ENCODE data around the gene IFT27.

The IFT27 gene

GRCh38 chr22:36775964-36776669 is at the start of gene IFT27:
TSS of gene IFT27 (minus strand) at chr22:36776119. CDS start at chr22:36775707, 412 bp downstream.
- Mint-ChIP-seq H3K9me3 (no peaks in the 10 kb centered on the region), H3K36me3 (peaks cover 6% of the 10 kb centered on the region), H3K4me1 (peaks cover 49% of the 10 kb centered on the region), H3K4me3 (peak within 1 kb of the TSS; percentile 77), H3K27ac (peak within 1 kb of the TSS; percentile 90)
- peak; percentile 80 to 97 for DNase-seq (ENCODE audit: low spot score in 2 of 2)
- peak; percentile 96 for ATAC-seq

DNA sequence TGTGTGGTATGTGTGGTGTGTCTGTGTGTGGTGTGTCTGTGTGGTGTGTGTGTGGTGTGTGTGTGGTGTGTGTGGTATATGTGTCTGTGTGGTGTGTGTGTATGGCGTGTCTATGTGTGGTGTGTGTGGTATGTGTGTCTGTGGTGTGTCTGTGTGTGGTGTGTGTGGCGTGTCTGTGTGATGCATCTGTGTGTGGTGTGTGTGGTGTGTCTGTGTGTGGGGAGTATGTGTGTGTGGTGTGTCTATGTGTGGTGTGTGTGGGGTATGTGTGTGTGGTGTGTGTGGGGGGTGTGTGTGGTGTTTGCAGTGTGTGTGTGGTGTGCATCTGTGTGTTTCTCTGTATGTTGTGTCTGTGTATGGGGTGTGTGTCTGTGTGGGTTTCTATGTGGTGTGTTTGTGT is 48.7 kb upstream of the IFT27 start:
- ATAC-seq = no peak
- DNase-seq (ENCODE audit: low spot score in 2 of 2) = no peak
- H3K27ac Mint-ChIP-seq = no peak overlapping the region
- no peak overlapping the region for H3K4me3 Mint-ChIP-seq
- H3K36me3 Mint-ChIP-seq = no peaks in the 10 kb centered on the region
- H3K4me1 Mint-ChIP-seq = peaks cover 4% of the 10 kb centered on the region
- no peaks in the 10 kb centered on the region for H3K9me3 Mint-ChIP-seq

GRCh38 chr22:36823186-36823839 is 47.4 kb upstream of the IFT27 start:
- no peaks in the 10 kb centered on the region for H3K36me3 Mint-ChIP-seq
- DNase-seq (ENCODE audit: low spot score in 2 of 2) (no peak), ATAC-seq (no peak)
- H3K4me1 Mint-ChIP-seq = no peaks in the 10 kb centered on the region
- no peak overlapping the region for H3K27ac Mint-ChIP-seq
- no peak overlapping the region for H3K4me3 Mint-ChIP-seq
- H3K9me3 Mint-ChIP-seq = no peaks in the 10 kb centered on the region

- ATAC-seq (no peak), DNase-seq (ENCODE audit: low spot score in 2 of 2) (no peak)
- Mint-ChIP-seq H3K4me1 (peaks cover 5% of the 10 kb centered on the region), H3K27ac (no peak overlapping the region), H3K36me3 (no peaks in the 10 kb centered on the region), H3K9me3 (no peaks in the 10 kb centered on the region), H3K4me3 (no peak overlapping the region)
Measured at GRCh38 chr22:36822581-36822980, 46.7 kb upstream of the IFT27 start.

DNA sequence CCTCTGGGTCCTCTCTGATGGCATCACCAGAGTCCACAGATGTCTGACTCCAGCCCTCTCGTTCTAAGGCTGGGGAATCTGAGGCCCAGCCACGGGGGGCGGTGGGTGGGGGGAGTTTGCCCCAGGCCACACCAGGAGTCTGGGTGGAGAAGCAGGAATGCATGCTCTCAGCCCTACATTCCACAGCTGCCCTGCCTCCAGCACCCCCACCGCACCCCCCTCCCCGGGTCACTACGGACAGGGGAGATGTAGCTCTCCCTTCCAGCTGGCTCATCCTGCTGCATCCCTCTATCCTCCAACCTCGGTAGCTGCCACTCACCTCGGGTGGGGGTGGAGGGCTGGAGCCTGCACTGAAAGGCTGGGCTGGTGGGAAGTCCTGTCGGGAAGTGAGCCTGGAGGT is 43.2 kb upstream of the IFT27 start:
- Mint-ChIP-seq H3K4me1 (peaks cover 15% of the 10 kb centered on the region), H3K27ac (no peak overlapping the region), H3K36me3 (no peaks in the 10 kb centered on the region), H3K9me3 (no peaks in the 10 kb centered on the region), H3K4me3 (no peak overlapping the region)
- DNase-seq (ENCODE audit: low spot score in 2 of 2) = no peak
- no peak for ATAC-seq

DNA sequence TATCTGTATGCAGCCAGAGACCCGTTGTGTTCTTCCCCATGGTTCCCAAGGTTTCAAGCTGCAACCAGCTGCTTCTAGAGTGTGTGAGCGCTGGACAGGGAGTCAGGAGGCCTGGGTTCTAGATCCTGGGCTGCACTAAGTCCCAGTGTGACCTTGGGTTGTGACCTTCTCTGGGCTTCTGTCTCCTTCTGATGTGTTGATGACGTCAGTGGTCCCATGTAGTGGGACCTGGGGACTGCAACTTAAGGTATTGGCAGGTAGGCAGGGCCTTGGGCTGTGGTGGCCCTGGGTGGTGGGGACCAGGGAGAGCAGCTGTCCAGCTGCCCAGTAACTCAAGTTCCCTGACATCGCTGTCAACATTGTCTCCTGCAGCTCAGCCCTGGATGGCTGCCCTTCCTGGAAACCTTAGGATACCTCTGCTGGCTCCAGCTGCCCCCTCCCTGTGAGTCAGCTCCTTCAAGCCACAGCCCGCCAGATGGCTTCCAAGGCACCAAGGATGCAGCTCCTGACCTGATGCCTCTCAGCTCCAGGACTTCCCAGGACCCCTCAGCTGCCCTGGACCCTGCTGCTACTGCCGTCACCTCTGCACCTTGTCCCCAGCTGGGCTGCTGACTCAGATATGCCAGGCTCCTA is 42.2 kb upstream of the IFT27 start:
- Mint-ChIP-seq H3K4me1 (peaks cover 15% of the 10 kb centered on the region), H3K36me3 (no peaks in the 10 kb centered on the region), H3K9me3 (no peaks in the 10 kb centered on the region), H3K27ac (peak overlapping the region; percentile 32), H3K4me3 (no peak overlapping the region)
- no peak for ATAC-seq
- DNase-seq (ENCODE audit: low spot score in 2 of 2) = no peak

DNA sequence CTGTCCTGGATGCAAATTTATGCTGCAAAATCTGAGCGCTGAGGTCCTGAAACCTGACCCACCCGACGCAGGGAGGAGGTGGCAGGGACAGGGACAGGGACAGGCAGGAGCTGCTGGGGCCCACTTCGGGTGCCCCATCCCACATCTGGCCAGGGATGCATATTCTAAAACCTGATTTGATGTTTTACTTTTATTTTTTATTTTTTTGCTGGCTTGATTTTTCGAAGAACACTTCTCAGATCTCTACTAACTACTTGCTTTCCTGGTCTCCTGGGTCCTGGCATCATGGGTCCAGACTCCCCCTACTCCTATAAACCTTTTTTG is 41.6 kb upstream of the IFT27 start:
- H3K4me3 Mint-ChIP-seq = no peak overlapping the region
- ATAC-seq (no peak), DNase-seq (ENCODE audit: low spot score in 2 of 2) (no peak)
- H3K27ac Mint-ChIP-seq = no peak overlapping the region
- peaks cover 15% of the 10 kb centered on the region for H3K4me1 Mint-ChIP-seq
- no peaks in the 10 kb centered on the region for H3K36me3 Mint-ChIP-seq
- H3K9me3 Mint-ChIP-seq = no peaks in the 10 kb centered on the region

DNA sequence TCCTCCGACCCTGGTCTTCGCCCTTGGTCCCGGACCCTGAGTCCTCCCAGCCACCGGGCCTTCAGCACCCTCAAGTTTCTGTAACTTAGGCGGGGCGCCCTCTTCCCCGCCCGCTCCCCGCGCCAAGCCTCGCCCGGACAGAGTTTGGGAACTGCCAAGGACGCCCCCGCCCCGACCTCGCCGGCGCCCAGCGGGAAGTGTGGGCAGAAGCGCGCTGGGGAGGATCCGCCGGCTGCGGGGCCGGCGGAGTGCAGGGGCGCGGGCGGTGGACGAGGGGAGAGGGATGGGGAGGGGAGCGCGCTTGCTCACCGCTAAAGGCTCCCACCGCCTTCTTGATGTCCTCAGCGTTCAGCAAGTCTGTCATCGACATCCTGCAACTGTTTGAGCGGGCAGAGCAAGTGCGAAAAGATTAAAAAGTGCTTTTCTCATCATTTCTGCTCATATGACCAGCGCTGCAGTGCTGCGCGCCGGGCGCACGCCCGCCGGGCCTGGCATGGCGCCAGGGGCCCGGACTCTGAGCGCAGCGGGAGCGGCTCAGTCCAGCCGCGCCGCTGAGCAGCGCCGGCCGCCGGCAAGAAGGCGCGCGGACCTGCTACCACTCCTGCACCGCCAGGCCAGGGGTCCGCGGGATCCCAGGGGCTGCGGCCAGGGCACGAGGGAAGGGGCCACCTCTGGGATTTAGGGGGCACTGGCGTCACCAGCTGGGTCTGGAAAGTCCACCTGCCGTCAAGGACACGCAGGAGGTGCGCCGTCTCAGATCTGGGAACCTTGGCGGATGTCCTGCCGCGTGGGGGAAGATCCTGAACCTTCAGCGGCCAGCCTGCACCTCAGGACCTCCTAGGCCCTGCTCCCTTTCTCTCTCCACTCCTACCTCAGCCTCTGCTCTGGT is 41.0 kb upstream of the IFT27 start, which contains the start of gene PVALB:
TSS of gene PVALB (minus strand) at position 400 of the 889 bp plus-strand sequence. CDS start at position 370, 30 bp downstream.
- Mint-ChIP-seq H3K27ac (no peak within 1 kb of the TSS), H3K36me3 (no peaks in the 10 kb centered on the region), H3K4me3 (no peak within 1 kb of the TSS), H3K9me3 (no peaks in the 10 kb centered on the region), H3K4me1 (peaks cover 15% of the 10 kb centered on the region)
- DNase-seq (ENCODE audit: low spot score in 2 of 2) (no peak), ATAC-seq (peak; percentile 36)

GRCh38 chr22:36816339-36816635 is 40.4 kb upstream of the IFT27 start:
- Mint-ChIP-seq H3K36me3 (no peaks in the 10 kb centered on the region), H3K9me3 (no peaks in the 10 kb centered on the region), H3K27ac (no peak overlapping the region), H3K4me3 (no peak overlapping the region), H3K4me1 (peaks cover 15% of the 10 kb centered on the region)
- no peak for ATAC-seq
- no peak for DNase-seq (ENCODE audit: low spot score in 2 of 2)

GRCh38 chr22:36815558-36816338 is 39.8 kb upstream of the IFT27 start:
- Mint-ChIP-seq H3K9me3 (no peaks in the 10 kb centered on the region), H3K36me3 (no peaks in the 10 kb centered on the region), H3K4me1 (peaks cover 15% of the 10 kb centered on the region), H3K4me3 (no peak overlapping the region), H3K27ac (no peak overlapping the region)
- DNase-seq (ENCODE audit: low spot score in 2 of 2) = no peak
- no peak for ATAC-seq

- no peak for ATAC-seq
- no peaks in the 10 kb centered on the region for H3K36me3 Mint-ChIP-seq
- H3K27ac Mint-ChIP-seq = no peak overlapping the region
- peaks cover 15% of the 10 kb centered on the region for H3K4me1 Mint-ChIP-seq
- H3K4me3 Mint-ChIP-seq = no peak overlapping the region
- no peak for DNase-seq (ENCODE audit: low spot score in 2 of 2)
- H3K9me3 Mint-ChIP-seq = no peaks in the 10 kb centered on the region
Measured at GRCh38 chr22:36814801-36815200, 38.9 kb upstream of the IFT27 start.

- Mint-ChIP-seq H3K4me1 (peaks cover 6% of the 10 kb centered on the region), H3K4me3 (no peak overlapping the region), H3K9me3 (no peaks in the 10 kb centered on the region), H3K36me3 (no peaks in the 10 kb centered on the region), H3K27ac (no peak overlapping the region)
- ATAC-seq (no peak), DNase-seq (ENCODE audit: low spot score in 2 of 2) (no peak)
Measured at GRCh38 chr22:36811094-36811800, 35.3 kb upstream of the IFT27 start.

GRCh38 chr22:36809351-36809750 is 33.4 kb upstream of the IFT27 start:
- no peak overlapping the region for H3K27ac Mint-ChIP-seq
- H3K4me3 Mint-ChIP-seq = no peak overlapping the region
- ATAC-seq (no peak), DNase-seq (ENCODE audit: low spot score in 2 of 2) (no peak)
- H3K4me1 Mint-ChIP-seq = no peaks in the 10 kb centered on the region
- H3K9me3 Mint-ChIP-seq = no peaks in the 10 kb centered on the region
- H3K36me3 Mint-ChIP-seq = no peaks in the 10 kb centered on the region

DNA sequence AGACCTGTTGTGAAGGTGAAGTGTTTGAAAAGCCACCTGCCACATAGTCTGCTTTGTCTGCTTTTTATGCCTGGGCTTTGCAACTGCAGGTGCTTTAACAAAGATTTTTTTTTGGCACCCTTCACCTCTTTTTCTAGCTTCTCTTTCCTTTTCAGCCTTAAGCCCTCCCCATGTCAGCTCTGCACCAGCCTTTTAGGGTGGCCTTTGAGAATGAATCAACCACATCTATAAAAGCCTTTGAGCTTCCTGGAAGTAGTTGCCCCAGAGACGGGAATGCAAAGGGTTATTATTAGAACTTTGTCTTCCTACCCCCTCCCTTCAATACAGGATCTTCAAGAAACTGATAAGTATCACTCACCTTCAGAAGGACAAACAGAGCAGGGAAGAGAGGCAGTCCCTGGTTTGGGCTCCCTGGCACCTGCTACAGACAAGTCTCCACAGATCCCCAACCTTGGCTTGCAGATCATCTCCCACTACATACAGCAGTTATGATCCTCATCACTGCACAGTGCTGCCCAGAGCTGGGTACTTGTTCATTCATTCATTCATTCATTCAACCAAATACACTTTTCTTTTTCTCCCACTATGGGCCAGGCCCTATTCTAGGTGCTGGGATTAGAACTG is 32.9 kb upstream of the IFT27 start:
- Mint-ChIP-seq H3K9me3 (no peaks in the 10 kb centered on the region), H3K4me1 (no peaks in the 10 kb centered on the region), H3K36me3 (no peaks in the 10 kb centered on the region), H3K4me3 (no peak overlapping the region), H3K27ac (no peak overlapping the region)
- DNase-seq (ENCODE audit: low spot score in 2 of 2) = no peak
- no peak for ATAC-seq
